ENCODE data around the gene SIAH3. TPM values are rescaled to one million over a fixed set of nuclear protein-coding genes. Genes with fewer than 3 reads are reported as not detected.

Gene SIAH3
- total RNA-seq, 1 donor from 2014 or later = not detected

DNA sequence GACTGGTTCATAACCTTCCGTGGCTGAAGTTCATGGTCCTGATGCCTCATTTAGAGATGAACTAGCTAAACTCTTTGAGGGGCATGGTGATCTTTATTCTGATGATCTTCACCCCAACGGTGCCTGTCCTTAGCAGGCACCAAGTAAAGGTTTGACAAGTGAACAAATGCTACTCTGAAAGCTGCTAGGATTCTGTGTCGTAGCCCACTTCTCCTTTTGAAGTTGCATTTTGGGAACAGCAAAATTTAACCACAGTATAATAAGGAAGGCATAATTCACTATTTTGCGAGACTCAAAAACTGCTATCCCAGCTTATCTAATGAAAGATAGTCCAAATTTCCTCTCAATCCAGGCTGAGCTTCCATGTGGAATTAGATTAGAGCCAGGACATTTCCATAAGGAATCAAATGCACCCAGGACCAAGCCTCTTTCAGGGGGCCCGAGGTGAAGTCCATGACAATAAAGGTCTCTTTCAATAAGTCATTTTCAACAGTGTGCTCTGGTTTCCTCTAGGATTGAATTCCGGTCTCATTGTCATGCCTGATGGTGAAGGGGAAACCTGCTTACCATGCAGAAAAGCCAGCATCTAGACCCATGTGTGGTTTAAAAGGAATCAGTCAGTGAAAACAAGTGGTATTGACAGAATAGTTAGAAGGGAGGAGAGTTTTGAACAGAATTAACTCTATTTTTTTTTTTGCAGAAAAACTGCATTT lies 23.1 kb downstream of the SIAH3 start:
- no peak for FAIRE-seq
- TF ChIP-seq, protein P1, sequence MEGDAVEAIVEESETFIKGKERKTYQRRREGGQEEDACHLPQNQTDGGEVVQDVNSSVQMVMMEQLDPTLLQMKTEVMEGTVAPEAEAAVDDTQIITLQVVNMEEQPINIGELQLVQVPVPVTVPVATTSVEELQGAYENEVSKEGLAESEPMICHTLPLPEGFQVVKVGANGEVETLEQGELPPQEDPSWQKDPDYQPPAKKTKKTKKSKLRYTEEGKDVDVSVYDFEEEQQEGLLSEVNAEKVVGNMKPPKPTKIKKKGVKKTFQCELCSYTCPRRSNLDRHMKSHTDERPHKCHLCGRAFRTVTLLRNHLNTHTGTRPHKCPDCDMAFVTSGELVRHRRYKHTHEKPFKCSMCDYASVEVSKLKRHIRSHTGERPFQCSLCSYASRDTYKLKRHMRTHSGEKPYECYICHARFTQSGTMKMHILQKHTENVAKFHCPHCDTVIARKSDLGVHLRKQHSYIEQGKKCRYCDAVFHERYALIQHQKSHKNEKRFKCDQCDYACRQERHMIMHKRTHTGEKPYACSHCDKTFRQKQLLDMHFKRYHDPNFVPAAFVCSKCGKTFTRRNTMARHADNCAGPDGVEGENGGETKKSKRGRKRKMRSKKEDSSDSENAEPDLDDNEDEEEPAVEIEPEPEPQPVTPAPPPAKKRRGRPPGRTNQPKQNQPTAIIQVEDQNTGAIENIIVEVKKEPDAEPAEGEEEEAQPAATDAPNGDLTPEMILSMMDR (IDR thresholded peaks at IDR 0.05; ENCODE audit: insufficient read depth, low read length, severe bottlenecking) = no peak

DNA sequence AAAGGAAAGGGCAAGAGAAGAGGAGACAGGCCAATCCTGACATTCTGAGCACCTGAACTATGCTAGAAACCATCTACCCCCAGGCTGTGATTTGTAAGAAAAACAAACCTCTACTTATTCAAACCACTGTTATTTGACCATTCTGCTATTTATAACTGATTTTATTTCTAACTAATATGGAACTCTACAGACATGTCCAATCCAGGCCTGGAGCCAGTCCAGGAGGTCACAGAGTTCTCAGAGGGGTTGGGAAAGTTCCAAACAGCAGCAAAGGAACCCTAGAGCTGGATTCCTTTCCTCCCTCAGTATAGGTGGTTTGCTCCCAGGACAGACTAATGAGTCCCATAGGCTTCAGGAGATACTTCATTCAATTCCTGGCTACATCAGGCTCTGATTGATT lies 24.2 kb downstream of the SIAH3 start:
- TF ChIP-seq, protein P1 (IDR thresholded peaks at IDR 0.05; ENCODE audit: insufficient read depth, low read length, severe bottlenecking) = no peak
- DNase-seq (ENCODE audit: low read depth) (no peak), FAIRE-seq (no peak)
- no peaks in the 10 kb centered on the region for H3K36me3 ChIP-seq (ENCODE audit: control insufficient read depth, insufficient read depth, low read length)
- H3K4me3 ChIP-seq (ENCODE audit: low read depth, low read length) = no peak overlapping the region
- H3K27me3 ChIP-seq (ENCODE audit: control insufficient read depth, insufficient read depth, low read length) = no peaks in the 10 kb centered on the region

More for the DNA sequence above, 23.1 kb downstream of the SIAH3 start:
- Histone ChIP-seq H3K4me3 (ENCODE audit: low read depth, low read length) (no peak overlapping the region), H3K36me3 (ENCODE audit: control insufficient read depth, insufficient read depth, low read length) (no peaks in the 10 kb centered on the region), H3K27me3 (ENCODE audit: control insufficient read depth, insufficient read depth, low read length) (no peaks in the 10 kb centered on the region)
- DNase-seq (ENCODE audit: low read depth) = no peak

DNA sequence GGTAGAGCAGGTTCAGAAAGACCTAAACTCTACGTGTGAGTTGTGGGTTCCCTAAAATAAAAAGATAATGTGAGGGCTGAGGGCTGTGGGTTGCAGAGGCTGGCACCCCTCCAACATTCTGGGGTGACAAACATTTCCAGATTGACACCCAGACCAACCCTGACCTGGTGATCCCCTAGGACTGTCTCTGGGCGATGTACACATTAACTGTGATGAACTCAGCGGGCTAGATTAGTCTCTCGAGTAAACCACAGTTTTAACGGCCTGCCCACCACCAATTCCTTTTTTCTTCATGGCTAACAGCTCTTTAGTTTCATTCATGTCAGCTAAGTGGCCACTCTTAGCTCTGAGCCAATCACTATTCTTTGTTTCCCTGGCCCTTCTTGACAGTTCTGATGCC lies 24.8 kb downstream of the SIAH3 start:
- TF ChIP-seq, protein P1 (IDR thresholded peaks at IDR 0.05; ENCODE audit: insufficient read depth, low read length, severe bottlenecking) = no peak
- Histone ChIP-seq H3K4me3 (ENCODE audit: low read depth, low read length) (no peak overlapping the region), H3K36me3 (ENCODE audit: control insufficient read depth, insufficient read depth, low read length) (no peaks in the 10 kb centered on the region), H3K27me3 (ENCODE audit: control insufficient read depth, insufficient read depth, low read length) (no peaks in the 10 kb centered on the region)
- no peak for DNase-seq (ENCODE audit: low read depth)
- FAIRE-seq = peak; percentile 7

DNA sequence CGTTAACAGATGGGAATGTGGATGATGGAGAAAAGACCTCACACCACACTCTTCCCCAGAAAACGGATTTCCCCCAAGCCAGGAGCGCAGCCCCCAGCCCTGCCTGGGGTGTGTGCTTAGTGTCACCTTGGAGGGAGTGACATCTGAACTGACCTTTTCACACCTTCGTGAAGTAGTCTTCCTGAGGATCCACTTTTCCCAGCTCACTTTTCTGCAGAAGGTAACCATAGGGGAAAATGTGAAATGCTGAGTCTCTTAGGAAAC lies 26.2 kb downstream of the SIAH3 start:
- Histone ChIP-seq H3K27me3 (ENCODE audit: control insufficient read depth, insufficient read depth, low read length) (no peaks in the 10 kb centered on the region), H3K4me3 (ENCODE audit: low read depth, low read length) (no peak overlapping the region), H3K36me3 (ENCODE audit: control insufficient read depth, insufficient read depth, low read length) (no peaks in the 10 kb centered on the region)
- FAIRE-seq (no peak), DNase-seq (ENCODE audit: low read depth) (no peak)
- TF ChIP-seq, protein P1 (IDR thresholded peaks at IDR 0.05; ENCODE audit: insufficient read depth, low read length, severe bottlenecking) = no peak

DNA sequence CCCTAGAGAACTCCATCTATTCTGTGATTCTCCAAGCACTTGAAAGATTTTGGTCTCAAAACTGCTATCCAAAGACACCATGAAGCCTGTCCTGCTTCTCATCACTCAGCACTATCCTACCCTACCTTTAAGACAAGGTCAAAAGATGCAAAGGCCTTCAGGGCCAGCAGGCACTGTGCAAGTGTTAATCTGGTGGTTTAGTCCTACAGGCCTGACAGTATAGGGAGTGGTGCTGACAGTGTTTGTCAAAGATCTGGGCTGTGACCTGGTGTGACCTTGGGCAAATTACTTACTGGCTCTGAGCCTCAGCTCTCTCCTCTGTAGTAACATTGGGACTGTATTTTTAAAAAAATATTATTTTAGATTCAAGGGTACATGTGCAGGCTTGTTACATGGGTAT lies 28.0 kb downstream of the SIAH3 start:
- DNase-seq (ENCODE audit: low read depth) (no peak), FAIRE-seq (no peak)
- Histone ChIP-seq H3K36me3 (ENCODE audit: control insufficient read depth, insufficient read depth, low read length) (no peaks in the 10 kb centered on the region), H3K27me3 (ENCODE audit: control insufficient read depth, insufficient read depth, low read length) (no peaks in the 10 kb centered on the region), H3K4me3 (ENCODE audit: low read depth, low read length) (no peak overlapping the region)
- TF ChIP-seq, protein P1 (IDR thresholded peaks at IDR 0.05; ENCODE audit: insufficient read depth, low read length, severe bottlenecking) = no peak

DNA sequence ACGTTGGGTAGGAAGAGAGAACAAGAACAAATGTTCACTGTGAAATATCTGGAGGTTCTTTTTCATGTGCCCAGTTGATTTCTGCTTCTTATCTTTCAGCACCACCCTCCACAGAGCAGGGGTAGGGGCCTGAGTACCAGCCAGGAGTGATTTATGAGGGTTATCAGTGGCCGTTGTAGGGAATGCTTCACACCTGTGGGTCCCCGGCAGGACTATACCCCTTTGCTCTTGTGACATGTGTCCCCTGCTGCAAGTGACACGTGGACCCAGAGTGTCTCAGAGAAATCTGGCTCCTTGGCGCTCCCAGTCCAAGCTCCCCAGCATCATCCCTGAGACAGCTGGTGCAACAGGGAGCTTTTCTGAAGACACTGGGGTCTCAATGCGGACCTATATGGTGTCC lies 29.7 kb downstream of the SIAH3 start:
- no peak overlapping the region for H3K4me3 ChIP-seq (ENCODE audit: low read depth, low read length)
- TF ChIP-seq, protein P1 (IDR thresholded peaks at IDR 0.05; ENCODE audit: insufficient read depth, low read length, severe bottlenecking) = no peak
- FAIRE-seq = no peak
- no peaks in the 10 kb centered on the region for H3K36me3 ChIP-seq (ENCODE audit: control insufficient read depth, insufficient read depth, low read length)
- no peaks in the 10 kb centered on the region for H3K27me3 ChIP-seq (ENCODE audit: control insufficient read depth, insufficient read depth, low read length)
- no peak for DNase-seq (ENCODE audit: low read depth)
